GM23248 (cell line): ENCODE data around the gene ECI1.

Source experiments
- EZH2 ChIP-seq: fragments of 200-600 bp; sonication (generic); IDR thresholded peaks from 2 replicates; pipeline ENCODE4 v1.6.1; 2018; ENCODE audit warnings: antibody characterized with exemption, mild to moderate bottlenecking; ENCODE audit not compliant: insufficient read depth, poor library complexity, severe bottlenecking
- EZH2phosphoT487 ChIP-seq: fragments of 200-600 bp; sonication (generic); IDR thresholded peaks from 2 replicates; pipeline ENCODE4 v1.6.1; 2018; ENCODE audit warnings: antibody characterized with exemption, moderate library complexity, mild to moderate bottlenecking, low read depth; ENCODE audit not compliant: insufficient read depth

DNA sequence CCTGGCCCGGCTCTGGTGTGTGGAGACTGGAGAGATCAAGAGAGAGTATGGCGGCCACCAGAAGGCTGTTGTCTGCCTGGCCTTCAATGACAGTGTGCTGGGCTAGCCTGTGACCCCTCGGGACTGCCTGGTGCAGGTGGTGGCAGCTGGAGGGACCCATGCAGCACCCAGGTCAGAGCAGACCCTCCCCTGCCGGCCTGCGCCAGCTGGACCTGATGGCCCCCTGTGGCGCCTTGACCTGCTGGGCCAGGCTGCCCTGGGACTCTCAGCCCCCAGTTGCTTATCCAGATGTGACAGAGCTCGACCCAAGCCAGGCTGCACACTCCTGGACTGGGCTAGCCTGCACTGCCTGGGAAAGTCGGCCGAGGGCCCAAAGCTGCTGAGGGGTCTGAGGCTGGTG lies 42.6 kb downstream of the ECI1 start:
- TF ChIP-seq EZH2 = no peak
- no peak for TF ChIP-seq EZH2phosphoT487
